Kidney epithelial cell (primary cell): ENCODE results near the gene PSMB5. TPM values are rescaled to one million over a fixed set of nuclear protein-coding genes. Genes with fewer than 3 reads are reported as not detected.
A peak's percentile ranks its signal among the peaks of the same experiment; 100 is the strongest.

Experiments
- DNase-seq: peaks from one replicate; pipeline ENCODE4 v3.0.0-alpha.2; 2010; ENCODE audit warnings: low read depth
- H3K27me3 ChIP-seq: 2 replicates; pipeline ENCODE4 v1.6.0; 2011; ENCODE audit warnings: low read length; ENCODE audit not compliant: control insufficient read depth, insufficient read depth
- H3K36me3 ChIP-seq: 2 replicates; pipeline ENCODE4 v1.5.1; 2011; ENCODE audit warnings: low read length; ENCODE audit not compliant: control insufficient read depth, insufficient read depth
- H3K4me3 ChIP-seq: 2 replicates; pipeline ENCODE4 v1.5.1; 2011; ENCODE audit warnings: low read depth, mild to moderate bottlenecking, control low read depth, low read length
- CTCF ChIP-seq: IDR thresholded peaks from 2 replicates; pipeline ENCODE4 v1.5.1; 2011; ENCODE audit warnings: mild to moderate bottlenecking, moderate library complexity, low read length, control low read depth, inconsistent platforms; ENCODE audit not compliant: insufficient read depth, poor library complexity, severe bottlenecking
- total RNA-seq: library from RNA; depleted of rRNA; stranded (reverse); fragments of >200 nt; gene quantifications from 2 replicates; pipeline ENCODE4 v1.2.3, GENCODE V29; 2015

The PSMB5 gene
- total RNA-seq, 1 donor from 2014 or later = 199 TPM

- TF ChIP-seq CTCF = no peak
Measured at GRCh38 chr14:22995889-22996625, 38.6 kb downstream of the PSMB5 start.

GRCh38 chr14:22994762-22995275 lies 39.9 kb downstream of the PSMB5 start:
- no peak overlapping the region for H3K4me3 ChIP-seq
- no peaks in the 10 kb centered on the region for H3K36me3 ChIP-seq
- peak; percentile 71 for TF ChIP-seq CTCF
- DNase-seq = no peak
- H3K27me3 ChIP-seq = no peaks in the 10 kb centered on the region

More at GRCh38 chr14:22995889-22996625, 38.6 kb downstream of the PSMB5 start:
- H3K36me3 ChIP-seq = no peaks in the 10 kb centered on the region
- no peak for DNase-seq
- H3K4me3 ChIP-seq = no peak overlapping the region
- no peaks in the 10 kb centered on the region for H3K27me3 ChIP-seq

- no peak for TF ChIP-seq CTCF
- Histone ChIP-seq H3K36me3 (no peaks in the 10 kb centered on the region), H3K4me3 (no peak overlapping the region), H3K27me3 (no peaks in the 10 kb centered on the region)
- DNase-seq = no peak
Measured at GRCh38 chr14:22993517-22993916, 41.2 kb downstream of the PSMB5 start.

- no peak for DNase-seq
- Histone ChIP-seq H3K27me3 (no peaks in the 10 kb centered on the region), H3K36me3 (no peaks in the 10 kb centered on the region), H3K4me3 (no peak overlapping the region)
- TF ChIP-seq CTCF = no peak
Measured at GRCh38 chr14:22991852-22992251, 42.8 kb downstream of the PSMB5 start.

GRCh38 chr14:22987291-22987690 lies 47.4 kb downstream of the PSMB5 start:
- no peak for TF ChIP-seq CTCF
- no peaks in the 10 kb centered on the region for H3K36me3 ChIP-seq
- no peaks in the 10 kb centered on the region for H3K27me3 ChIP-seq
- no peak overlapping the region for H3K4me3 ChIP-seq
- DNase-seq = no peak

- no peak overlapping the region for H3K4me3 ChIP-seq
- DNase-seq = no peak
- peak; percentile 89 for TF ChIP-seq CTCF
- H3K36me3 ChIP-seq = no peaks in the 10 kb centered on the region
- no peaks in the 10 kb centered on the region for H3K27me3 ChIP-seq
Measured at GRCh38 chr14:22986508-22987054, 48.1 kb downstream of the PSMB5 start.
